GM12878 (cell line): ENCODE results near the gene SNAPIN.

Experiments used
- CBX5 ChIP-seq: sonication (generic); IDR thresholded peaks from 2 replicates; pipeline ENCODE4 v1.6.1; 2016; ENCODE audit warnings: low read depth, moderate library complexity, mild to moderate bottlenecking, inconsistent platforms
- CHD4 ChIP-seq: fragments of 200-600 bp; sonication (generic); IDR thresholded peaks from 2 replicates; pipeline ENCODE4 v1.6.1; 2016; ENCODE audit warnings: mild to moderate bottlenecking
- CTCF ChIP-seq, 3 experiments: IDR thresholded peaks in 2 of 3; conservative IDR thresholded peaks in 1 of 3; 2 replicates each; pipeline ENCODE4 v1.5.1; 2011; ENCODE audit warnings: low read depth in 3 of 3, low read length in 3 of 3, mild to moderate bottlenecking in 3 of 3, control low read depth in 2 of 3, moderate library complexity in 2 of 3, inconsistent platforms in 1 of 3, mixed read lengths in 1 of 3; ENCODE audit not compliant: control insufficient read depth in 2 of 3, insufficient read depth in 1 of 3; ENCODE audit errors: extremely low read depth in 1 of 3
- EZH2 ChIP-seq: IDR thresholded peaks from 2 replicates; pipeline ENCODE4 v1.6.1; 2012; ENCODE audit warnings: low read depth, mild to moderate bottlenecking, control low read depth, inconsistent platforms, low read length, borderline replicate concordance; ENCODE audit not compliant: control insufficient read depth
- MYC ChIP-seq: IDR thresholded peaks from 2 replicates; pipeline ENCODE4 v1.6.1; 2011; ENCODE audit warnings: mild to moderate bottlenecking, low read length, moderate library complexity, inconsistent platforms; ENCODE audit not compliant: insufficient read depth, insufficient replicate concordance, insufficient read length, severe bottlenecking
- NR2C2 ChIP-seq: IDR thresholded peaks from 2 replicates; pipeline ENCODE4 v1.6.1; 2011; ENCODE audit warnings: borderline replicate concordance, low read depth; ENCODE audit not compliant: control insufficient read depth, insufficient read length
- RAD21 ChIP-seq: IDR thresholded peaks from 2 replicates; pipeline ENCODE4 v1.6.1; 2011; ENCODE audit warnings: mild to moderate bottlenecking, low read depth, low read length, moderate library complexity; ENCODE audit not compliant: insufficient read depth
- SP1 ChIP-seq: IDR thresholded peaks from one replicate; pipeline ENCODE4 v1.6.1; 2011; ENCODE audit warnings: low read depth, low read length
- SPI1 ChIP-seq: IDR thresholded peaks from 2 replicates; pipeline ENCODE4 v1.6.1; 2011; ENCODE audit warnings: low read depth, mild to moderate bottlenecking, low read length, moderate library complexity, borderline replicate concordance; ENCODE audit not compliant: insufficient read depth
- SUZ12 ChIP-seq: fragments of 200-600 bp; sonication (generic); IDR thresholded peaks from one replicate; pipeline ENCODE4 v1.6.1; 2018; ENCODE audit warnings: antibody characterized with exemption, mild to moderate bottlenecking; ENCODE audit not compliant: unreplicated experiment
- TAF1 ChIP-seq: IDR thresholded peaks from 2 replicates; pipeline ENCODE4 v1.6.1; 2011; ENCODE audit warnings: mild to moderate bottlenecking, low read depth, low read length, borderline replicate concordance
- YY1 ChIP-seq: IDR thresholded peaks from 2 replicates; pipeline ENCODE4 v1.6.1; 2011; ENCODE audit warnings: low read depth, mild to moderate bottlenecking, low read length
- ZBTB33 ChIP-seq: fragments of 450-650 bp; IDR thresholded peaks from 2 replicates; pipeline ENCODE4 v1.6.1; 2017; ENCODE audit warnings: mild to moderate bottlenecking
- ZNF24 ChIP-seq: fragments of 450-650 bp; IDR thresholded peaks from 2 replicates; pipeline ENCODE4 v1.6.1; 2017; ENCODE audit warnings: antibody characterized with exemption, mild to moderate bottlenecking

GRCh38 chr1:153614189-153614900 lies 44.2 kb upstream of the SNAPIN start:
- no peak for TF ChIP-seq MYC
- no peak for TF ChIP-seq EZH2
- TF ChIP-seq YY1: no peak
- no peak for TF ChIP-seq ZNF24
- TF ChIP-seq CHD4: no peak
- TF ChIP-seq ZBTB33: no peak
- TF ChIP-seq CTCF (IDR thresholded peaks at IDR 0.05 in 2 of 3, conservative IDR thresholded peaks at IDR 0.05 in 1 of 3; ENCODE audit: control insufficient read depth in 2 of 3, extremely low read depth in 1 of 3, insufficient read depth in 1 of 3, low read depth in 3 of 3, low read length in 3 of 3): no peak
- TF ChIP-seq RAD21: no peak
- TF ChIP-seq NR2C2: no peak
- no peak for TF ChIP-seq SPI1
- no peak for TF ChIP-seq SUZ12
- TF ChIP-seq TAF1: no peak
- no peak for TF ChIP-seq SP1
- TF ChIP-seq CBX5: no peak
